Measurements from ENCODE around the gene DIRAS1.
A peak's percentile ranks its signal among the peaks of the same experiment; 100 is the strongest.

DIRAS1 gene, protein sequence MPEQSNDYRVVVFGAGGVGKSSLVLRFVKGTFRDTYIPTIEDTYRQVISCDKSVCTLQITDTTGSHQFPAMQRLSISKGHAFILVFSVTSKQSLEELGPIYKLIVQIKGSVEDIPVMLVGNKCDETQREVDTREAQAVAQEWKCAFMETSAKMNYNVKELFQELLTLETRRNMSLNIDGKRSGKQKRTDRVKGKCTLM

DNA sequence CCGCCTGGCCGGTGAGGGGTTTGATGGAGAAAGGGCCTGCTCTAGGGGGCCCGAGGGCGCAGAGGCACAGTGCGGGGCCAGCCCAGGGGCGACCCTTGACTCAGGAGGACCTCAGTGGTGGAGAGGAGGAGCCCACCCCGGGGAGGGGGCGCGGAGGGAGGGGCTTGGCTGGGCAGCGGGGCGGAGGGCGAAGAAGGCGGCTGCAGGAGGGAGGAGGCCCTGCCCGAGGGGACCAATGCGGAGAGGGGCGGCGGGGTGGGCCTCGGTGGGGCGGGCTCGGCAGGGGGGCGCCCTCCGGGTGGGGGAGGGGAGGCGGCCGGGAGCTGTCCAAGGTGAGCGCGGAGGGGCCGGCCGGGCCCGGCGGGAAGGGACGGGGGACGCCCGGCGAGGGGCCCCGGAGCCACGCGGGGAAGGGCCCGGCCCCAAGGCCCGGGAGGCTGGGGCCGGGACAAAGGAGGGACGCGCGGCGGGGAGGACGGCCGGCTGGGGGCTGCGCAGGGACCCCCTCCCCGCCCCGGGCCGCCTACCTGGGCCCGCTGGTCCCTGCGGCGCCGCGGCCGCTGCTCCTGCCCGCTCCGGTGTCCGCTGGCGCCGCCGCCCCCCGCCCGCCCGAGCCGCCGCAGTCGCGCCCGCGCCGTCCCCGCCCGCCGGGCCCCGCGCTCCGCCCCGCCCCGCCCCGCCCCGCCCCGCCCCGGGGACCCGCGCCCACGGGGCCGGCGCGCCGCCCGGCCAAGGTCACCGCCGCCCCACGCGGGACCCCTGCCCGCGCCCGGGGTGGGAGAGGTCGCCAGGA is at the start of gene DIRAS1:
Gene DIRAS1 (minus strand): TSS at position 596 of the 793 bp plus-strand sequence. CDS start 3,566 bp downstream, outside the sequence.
- no peak for TF ChIP-seq SUZ12 (IDR thresholded peaks at IDR 0.05)
- DNase-seq (ENCODE audit: extremely low spot score) = peak; percentile 44
- ChIA-PET POLR2A (no interaction called here), CTCF (no interaction called here)

DNA sequence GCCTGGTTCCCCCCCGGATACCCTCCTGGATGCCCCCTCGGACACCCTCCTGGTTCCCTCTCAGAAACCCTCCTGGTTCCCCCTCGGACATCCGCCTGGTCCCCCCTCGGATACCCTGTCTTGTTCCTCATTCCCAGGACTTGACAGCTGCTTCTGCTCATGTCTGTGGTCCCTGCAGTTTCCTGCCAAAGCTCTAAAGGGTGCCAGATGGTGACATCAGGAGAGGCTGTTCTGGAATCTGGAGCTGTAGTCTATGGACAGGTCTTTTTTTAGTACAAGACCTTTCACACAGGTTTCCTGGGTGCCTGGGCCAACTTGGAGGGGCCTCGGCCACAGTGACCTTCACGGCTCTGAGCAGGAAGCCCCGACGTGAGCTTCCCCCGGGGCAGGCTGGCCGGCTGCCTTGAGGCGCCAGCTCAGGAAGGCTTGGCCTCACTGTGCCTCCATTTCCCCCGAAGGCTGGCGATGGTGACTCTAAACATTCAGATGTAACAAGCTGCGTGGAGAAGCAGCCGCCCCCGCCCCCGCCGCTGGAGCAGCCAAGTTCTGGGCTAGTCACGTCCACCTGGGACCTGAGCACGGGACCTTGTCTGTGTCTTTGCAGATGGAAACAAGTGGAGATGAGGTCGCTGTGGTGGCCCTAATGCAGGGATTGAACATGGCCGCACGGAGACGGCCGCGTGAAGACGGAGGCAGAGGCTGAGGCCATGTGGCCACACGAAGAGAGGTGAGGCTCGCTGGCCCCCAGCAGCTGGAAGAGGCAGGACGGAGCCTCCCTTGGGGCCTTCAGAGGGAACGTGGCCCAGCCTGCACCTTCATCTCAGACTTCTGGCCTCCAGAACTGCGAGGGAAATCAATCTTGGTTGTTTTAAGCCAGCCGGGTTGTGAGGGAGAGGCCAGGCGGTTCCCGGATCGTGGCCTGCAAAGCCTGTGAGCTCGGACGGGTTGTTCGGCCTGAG is 49.2 kb upstream of the DIRAS1 start:
- POLR2A ChIA-PET = no interaction called here
- no peak for DNase-seq (ENCODE audit: extremely low spot score)
- CTCF ChIA-PET = no interaction called here
- TF ChIP-seq L3MBTL2 (conservative IDR thresholded peaks at IDR 0.05) (no peak), HDGF (IDR thresholded peaks at IDR 0.05; ENCODE audit: borderline replicate concordance) (no peak), NFRKB (IDR thresholded peaks at IDR 0.05) (no peak), ARNT (IDR thresholded peaks at IDR 0.05) (no peak), CTBP1 (IDR thresholded peaks at IDR 0.05; ENCODE audit: borderline replicate concordance) (no peak), BHLHE40 (IDR thresholded peaks at IDR 0.05; ENCODE audit: borderline replicate concordance) (no peak), SP1 (IDR thresholded peaks at IDR 0.05) (no peak), LEF1 (IDR thresholded peaks at IDR 0.05; ENCODE audit: borderline replicate concordance) (no peak), FOXM1 (IDR thresholded peaks at IDR 0.05; ENCODE audit: borderline replicate concordance) (no peak), FOXK2 (IDR thresholded peaks at IDR 0.05) (no peak), TARDBP (IDR thresholded peaks at IDR 0.05) (no peak), FOXA1 (IDR thresholded peaks at IDR 0.05) (no peak), ELF4 (IDR thresholded peaks at IDR 0.05) (no peak), SUZ12 (IDR thresholded peaks at IDR 0.05) (no peak), ZNF384 (IDR thresholded peaks at IDR 0.05) (no peak)
- TF ChIP-seq, protein P1, sequence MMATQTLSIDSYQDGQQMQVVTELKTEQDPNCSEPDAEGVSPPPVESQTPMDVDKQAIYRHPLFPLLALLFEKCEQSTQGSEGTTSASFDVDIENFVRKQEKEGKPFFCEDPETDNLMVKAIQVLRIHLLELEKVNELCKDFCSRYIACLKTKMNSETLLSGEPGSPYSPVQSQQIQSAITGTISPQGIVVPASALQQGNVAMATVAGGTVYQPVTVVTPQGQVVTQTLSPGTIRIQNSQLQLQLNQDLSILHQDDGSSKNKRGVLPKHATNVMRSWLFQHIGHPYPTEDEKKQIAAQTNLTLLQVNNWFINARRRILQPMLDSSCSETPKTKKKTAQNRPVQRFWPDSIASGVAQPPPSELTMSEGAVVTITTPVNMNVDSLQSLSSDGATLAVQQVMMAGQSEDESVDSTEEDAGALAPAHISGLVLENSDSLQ (IDR thresholded peaks at IDR 0.05) = no peak

DNA sequence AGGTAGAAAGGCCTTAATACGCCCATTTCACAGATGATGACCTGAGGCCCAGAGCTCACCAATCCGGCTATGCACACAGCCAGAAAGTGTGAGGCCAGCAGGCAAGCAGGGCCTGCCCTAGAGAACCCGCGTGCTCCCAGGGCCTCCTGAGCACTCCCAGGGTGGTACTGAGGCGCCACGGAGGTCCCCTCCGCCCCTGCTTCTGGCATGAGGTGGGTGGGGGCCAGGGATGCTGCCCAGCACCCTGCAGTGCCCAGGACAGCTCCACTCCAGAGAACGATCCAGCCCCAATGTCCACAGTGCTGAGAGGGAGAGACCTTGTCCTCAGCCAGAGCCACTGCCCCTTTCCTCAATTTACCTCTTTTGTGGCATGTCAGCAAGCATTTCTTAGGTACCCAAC is 48.0 kb upstream of the DIRAS1 start:
- ChIA-PET POLR2A (interaction anchor here (1.4 kb wide), 1 partner anchor 12 kb away, joined by 3 read pairs; no protein-coding TSS in a partner anchor), CTCF (no interaction called here)
- DNase-seq (ENCODE audit: extremely low spot score) = no peak
- TF ChIP-seq L3MBTL2 (conservative IDR thresholded peaks at IDR 0.05) (no peak), TARDBP (IDR thresholded peaks at IDR 0.05) (no peak), HDGF (IDR thresholded peaks at IDR 0.05; ENCODE audit: borderline replicate concordance) (no peak), ZNF384 (IDR thresholded peaks at IDR 0.05) (no peak), FOXM1 (IDR thresholded peaks at IDR 0.05; ENCODE audit: borderline replicate concordance) (no peak), SUZ12 (IDR thresholded peaks at IDR 0.05) (no peak), FOXA1 (IDR thresholded peaks at IDR 0.05) (no peak), LEF1 (IDR thresholded peaks at IDR 0.05; ENCODE audit: borderline replicate concordance) (no peak), ARNT (IDR thresholded peaks at IDR 0.05) (no peak), SP1 (IDR thresholded peaks at IDR 0.05) (no peak), FOXK2 (IDR thresholded peaks at IDR 0.05) (no peak)
- TF ChIP-seq, protein P1 (IDR thresholded peaks at IDR 0.05) = no peak

DNA sequence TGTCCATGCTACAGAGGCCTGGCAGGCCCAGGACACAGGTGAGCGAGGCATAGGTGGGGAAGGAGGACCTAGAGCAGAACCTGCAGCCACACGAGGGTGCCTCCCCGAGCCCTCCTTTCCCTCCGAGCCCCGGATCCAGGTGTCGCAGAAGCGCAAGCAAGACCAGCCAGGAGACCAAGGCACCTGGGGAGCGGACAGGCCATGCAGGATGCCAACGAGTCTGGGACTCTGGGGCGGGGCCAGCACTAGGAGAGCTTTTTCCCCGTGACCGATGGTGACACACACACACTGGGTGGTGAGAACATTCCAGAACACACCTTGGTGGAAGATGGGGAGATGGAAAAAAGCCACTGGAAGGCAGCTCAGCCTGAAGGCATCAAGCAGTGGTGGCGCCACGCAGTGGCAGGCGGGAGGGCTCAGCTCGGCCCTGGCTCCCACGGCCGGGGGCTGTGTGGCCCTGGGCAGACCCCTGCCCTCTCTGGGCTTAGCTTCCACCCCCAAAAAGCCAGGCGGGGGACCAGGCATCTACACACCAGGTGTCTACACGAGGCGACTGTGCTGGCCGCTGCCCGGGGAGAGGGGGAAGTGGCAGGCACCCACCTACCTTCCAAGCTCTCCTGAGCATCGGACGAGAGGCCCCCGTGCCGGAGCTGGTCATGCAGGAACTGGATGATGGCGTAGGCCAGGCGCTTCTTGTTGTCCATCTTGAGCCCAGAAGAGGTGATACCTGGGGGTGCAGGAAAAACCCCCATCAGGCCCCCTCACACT is 47.4 kb upstream of the DIRAS1 start:
- no peak for DNase-seq (ENCODE audit: extremely low spot score)
- POLR2A ChIA-PET = interaction anchor here (0.8 to 1.4 kb wide), 2 partner anchors 13 to 14 kb away, joined by 3 read pairs; no protein-coding TSS in a partner anchor
- TF ChIP-seq SP1 (IDR thresholded peaks at IDR 0.05) (no peak), LEF1 (IDR thresholded peaks at IDR 0.05; ENCODE audit: borderline replicate concordance) (no peak), FOXK2 (IDR thresholded peaks at IDR 0.05) (no peak), SUZ12 (IDR thresholded peaks at IDR 0.05) (no peak), L3MBTL2 (conservative IDR thresholded peaks at IDR 0.05) (no peak), ARNT (IDR thresholded peaks at IDR 0.05) (no peak), BHLHE40 (IDR thresholded peaks at IDR 0.05; ENCODE audit: borderline replicate concordance) (no peak), CTBP1 (IDR thresholded peaks at IDR 0.05; ENCODE audit: borderline replicate concordance) (no peak), FOXA1 (IDR thresholded peaks at IDR 0.05) (no peak), FOXM1 (IDR thresholded peaks at IDR 0.05; ENCODE audit: borderline replicate concordance) (no peak), TARDBP (IDR thresholded peaks at IDR 0.05) (no peak), ELF4 (IDR thresholded peaks at IDR 0.05) (no peak), HDGF (IDR thresholded peaks at IDR 0.05; ENCODE audit: borderline replicate concordance) (no peak), NFRKB (IDR thresholded peaks at IDR 0.05) (no peak), ZNF384 (IDR thresholded peaks at IDR 0.05) (no peak)
- TF ChIP-seq, protein P1 (IDR thresholded peaks at IDR 0.05) = no peak
- CTCF ChIA-PET = no interaction called here

DNA sequence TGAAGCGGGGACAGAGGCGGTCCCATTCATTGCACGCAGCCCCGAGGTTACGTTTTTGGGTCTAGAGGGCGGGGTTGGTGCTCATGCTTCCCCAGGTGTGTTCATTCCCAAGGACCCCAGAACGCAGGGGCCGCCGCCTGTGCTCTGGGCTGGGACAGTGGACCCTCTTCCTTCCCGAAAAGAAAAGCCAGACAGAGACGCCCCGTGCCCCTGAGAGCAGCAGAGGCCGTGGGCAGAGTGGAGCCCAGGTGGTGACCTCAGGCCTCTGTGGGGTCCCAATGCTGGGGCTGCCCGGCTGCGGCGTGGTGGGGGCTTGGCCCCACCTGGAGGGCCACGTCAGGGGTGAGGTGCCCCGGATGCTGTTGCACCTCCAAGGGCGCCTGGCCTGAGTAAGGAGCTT is 46.5 kb upstream of the DIRAS1 start:
- POLR2A ChIA-PET = no interaction called here
- no peak for TF ChIP-seq HDGF (IDR thresholded peaks at IDR 0.05; ENCODE audit: borderline replicate concordance)
- DNase-seq (ENCODE audit: extremely low spot score) = no peak
- CTCF ChIA-PET = no interaction called here
